Pancreas (tissue), 10 donors: ENCODE measurements around the gene NDUFS8. TPM values are rescaled to one million over a fixed set of nuclear protein-coding genes. Genes with fewer than 3 reads are reported as not detected.
A peak's percentile ranks its signal among the peaks of the same experiment; 100 is the strongest.

Experiments
- ATAC-seq, 4 donors: fragments of 200-7000 bp; cut with Tn5 transposase; one replicate each; pipeline versions ENCODE4 v1.8.0 to v1.9.1; 2020; ENCODE audit warnings: mild to moderate bottlenecking in 4 of 4, moderate library complexity in 4 of 4
- DNase-seq, 6 donors: peaks; one replicate each; pipeline ENCODE4 v3.0.0-alpha.2; 2020
- FAIRE-seq: peaks from 2 replicates; lab custom pipeline; 2012; peaks lifted over from hg19 to GRCh38; lab: Jason Lieb, UNC
- H3K27ac ChIP-seq, 4 donors: fragments of 200-600 bp; sonication (generic); 1 replicate in 3 of 4; 2 replicates in 1 of 4; pipeline versions ENCODE4 v1.5.0 to v1.8.0; 2020
- H3K27me3 ChIP-seq, 4 donors: fragments of 200-600 bp; one replicate each; pipeline ENCODE4 v1.8.0; 2021
- H3K36me3 ChIP-seq, 3 donors: fragments of 200-600 bp; sonication (generic) in 1 of 3; one replicate each; pipeline versions ENCODE4 v1.5.0 to v1.8.0; 2020 to 2021
- H3K4me1 ChIP-seq, 3 donors: fragments of 200-600 bp; one replicate each; pipeline ENCODE4 v1.8.0; 2021
- H3K4me3 ChIP-seq, 4 donors: fragments of 200-600 bp; sonication (generic) in 2 of 4; one replicate each; pipeline versions ENCODE4 v1.5.0 to v1.8.0; 2020 to 2021
- H3K9me3 ChIP-seq, 4 donors: fragments of 200-600 bp; one replicate each; pipeline ENCODE4 v1.8.0; 2021
- CTCF ChIP-seq, 4 donors: fragments of 200-600 bp; sonication (generic) in 3 of 4; IDR thresholded peaks; one replicate each; pipeline versions ENCODE4 v1.5.0 to v1.8.0; 2021; ENCODE audit warnings: antibody characterized with exemption in 4 of 4
- WGBS, 2 donors: extraction: QIAGEN DNeasy Blood & Tissue Kit; methylation state at CpG; one replicate each; pipeline ENCODE4 v1.1.7; 2013; 5-methylcytosine and 5-hydroxymethylcytosine counted together
- intact Hi-C, 3 donors: fragments of 100-400 bp; cut with DNase I; formaldehyde crosslinking; loops; one replicate each; pipeline versions ENCODE4 v1.11.1 to v1.14.2; 2022
- polyA plus RNA-seq, 2 donors: library from polyadenylated mRNA; stranded (reverse); fragments of 200-250 nt; gene quantifications; one replicate each; pipeline ENCODE4 v1.2.3, GENCODE V29; 2013
- total RNA-seq, 6 donors: library from RNA; stranded (reverse); fragmentation: NEBNext Ultra II Directional in 4 of 6; extraction: Animal tissue kit (Norgen Biotek cat#: 25700) in 4 of 6; gene quantifications; one replicate each; pipeline versions ENCODE4 v1.2.1 to v1.2.4, GENCODE V29; 2021 to 2023
- donor health status: healthy with polysubstance abuse.
- donor health status: DM: no; HTN: no; CAD: no; lungs with moderate emphysema.
- donor health status: DM: no; HTN: no; CAD: no.
- donor health status: control.
- donor health status: control.
- donor health status: Bipolar disorder and iron deficiency.
- donor health status: DM: yes; HTN: yes; CAD: no.
- donor health status: DM: no; HTN: no; CAD: no.
- donor health status: DM: no; HTN: no; CAD: no.
- donor health status: DM: yes; HTN: yes; CAD: no.

The NDUFS8 gene
- total and polyA plus RNA-seq, 8 donors: 43.6 to 121 (median 61.8) TPM

GRCh38 chr11:68015467-68015866 lies 15.0 kb upstream of the NDUFS8 start:
- no peak for ATAC-seq
- no peak for FAIRE-seq
- TF ChIP-seq CTCF (IDR thresholded peaks at IDR 0.05): no peak
- 94 to 99% methylated on average over 8 of the region's 8 CpGs for WGBS, 2 donors
- Histone ChIP-seq H3K9me3 (no peaks in the 10 kb centered on the region), H3K27me3 (no peaks in the 10 kb centered on the region), H3K4me1 (peaks cover 6 to 13% (median 6%) of the 10 kb centered on the region in 3 donors), H3K4me3 (no peak overlapping the region), H3K27ac (peak overlapping the region in 1 of 4 donors; percentile 89), H3K36me3 (no peaks in the 10 kb centered on the region)
- intact Hi-C loops: no loop called here
- no peak for DNase-seq

- intact Hi-C loops: no loop called here
- Histone ChIP-seq H3K27me3 (no peaks in the 10 kb centered on the region), H3K36me3 (no peaks in the 10 kb centered on the region), H3K4me3 (no peak overlapping the region), H3K27ac (no peak overlapping the region), H3K4me1 (peaks cover 0 to 4% (median 0%) of the 10 kb centered on the region in 3 donors), H3K9me3 (no peaks in the 10 kb centered on the region)
- TF ChIP-seq CTCF (IDR thresholded peaks at IDR 0.05): no peak
- 73 to 79% methylated on average over 13 of the region's 13 CpGs for WGBS, 2 donors
- ATAC-seq (no peak), DNase-seq (peak in 1 of 6 donors; percentile 53), FAIRE-seq (no peak)
Observed at GRCh38 chr11:68016161-68016903, 14.1 kb upstream of the NDUFS8 start.

GRCh38 chr11:68016904-68017817 lies 13.3 kb upstream of the NDUFS8 start:
- no peak overlapping the region for H3K4me3 ChIP-seq
- DNase-seq (peak in 3 of 6 donors; percentile 17 to 69 (median 40)), ATAC-seq (no peak), FAIRE-seq (no peak)
- peak overlapping the region in 3 of 4 donors; percentile 1 to 24 (median 22) for H3K27ac ChIP-seq
- no peak for TF ChIP-seq CTCF (IDR thresholded peaks at IDR 0.05)
- H3K27me3 ChIP-seq: no peaks in the 10 kb centered on the region
- 63 to 64% methylated on average over 16 of the region's 16 CpGs for WGBS, 2 donors
- H3K36me3 ChIP-seq: no peaks in the 10 kb centered on the region
- intact Hi-C loops: no loop called here
- no peaks in the 10 kb centered on the region for H3K4me1 ChIP-seq
- H3K9me3 ChIP-seq: no peaks in the 10 kb centered on the region

GRCh38 chr11:68017980-68018729 lies 12.3 kb upstream of the NDUFS8 start:
- FAIRE-seq (no peak), ATAC-seq (no peak), DNase-seq (peak in 3 of 6 donors; percentile 16 to 49 (median 19))
- Histone ChIP-seq H3K27me3 (no peaks in the 10 kb centered on the region), H3K4me1 (no peaks in the 10 kb centered on the region), H3K27ac (peak overlapping the region in 1 of 4 donors; percentile 24), H3K4me3 (no peak overlapping the region), H3K9me3 (no peaks in the 10 kb centered on the region), H3K36me3 (no peaks in the 10 kb centered on the region)
- 75 to 81% methylated on average over 27 of the region's 27 CpGs for WGBS, 2 donors
- intact Hi-C loops: no loop called here
- TF ChIP-seq CTCF (IDR thresholded peaks at IDR 0.05): no peak
